ENCODE results near the gene KNSTRN. TPM values are rescaled to one million over a fixed set of nuclear protein-coding genes. Genes with fewer than 3 reads are reported as not detected.

The KNSTRN gene
- total and polyA plus RNA-seq, 2 of the 13 experiments (the other 11 are each of a cell fraction or from before 2014, with no cell fraction given): 20.3 to 62.3 TPM

GRCh38 chr15:40381818-40382529 lies 547 bp upstream of the KNSTRN start:
- H3K4me3 ChIP-seq (replicated peaks in 1 of 3; ENCODE audit: insufficient read depth in 1 of 3, low read depth in 2 of 3, low read length in 3 of 3): peak overlapping the region; percentile 73 to 92 (median 79); a peak in 5 of 6 replicates

GRCh38 chr15:40386480-40386879 lies 4.0 kb downstream of the KNSTRN start:
- ATAC-seq: no peak
- CTCF ChIA-PET (ENCODE audit: low intra/inter-chr PET ratio, low total read pairs): no interaction called here
- TF ChIP-seq XBP1 (CRISPR knock-in tag; IDR thresholded peaks at IDR 0.05) (no peak), ELK4 (CRISPR knock-in tag; IDR thresholded peaks at IDR 0.05; ENCODE audit: borderline replicate concordance) (no peak), RBM39 (IDR thresholded peaks at IDR 0.05; ENCODE audit: low read depth, low read length, poor library complexity, severe bottlenecking) (no peak), NFE2L1 (CRISPR knock-in tag; IDR thresholded peaks at IDR 0.05; ENCODE audit: borderline replicate concordance) (no peak), CC2D1A (CRISPR knock-in tag; IDR thresholded peaks at IDR 0.05) (no peak), ARNT2 (CRISPR knock-in tag; IDR thresholded peaks at IDR 0.05; ENCODE audit: low read depth) (no peak), ATRX (CRISPR knock-in tag; IDR thresholded peaks at IDR 0.05; ENCODE audit: borderline replicate concordance) (no peak), MLX (CRISPR knock-in tag; IDR thresholded peaks at IDR 0.05) (no peak)

More at GRCh38 chr15:40381818-40382529, 547 bp upstream of the KNSTRN start:
- FAIRE-seq (no peak), ATAC-seq (peak; percentile 6; the same call in 1 of the 3 replicates), DNase-seq (ENCODE audit: low spot score) (no peak)
- ChIA-PET POLR2A (interaction anchor here (1.1 to 2.5 kb wide), 3 partner anchors 13 to 32 kb away, joined by 3 to 19 read pairs (median 3); partner anchors contain the start of gene IVD), CTCF (ENCODE audit: low intra/inter-chr PET ratio, low total read pairs) (no interaction called here)
- in situ Hi-C loops (cut with HindIII; ENCODE audit: extremely low pct_ligation_motif_present, low pct_unique_long_range_greater_than_20kb) (no loop called here), intact Hi-C loops (cut with micrococcal nuclease; ENCODE audit: unreplicated experiment) (loop anchor here (2.0 kb wide), 1 partner anchor 23 kb away; the partner anchor contains the start of gene IVD)
- peak overlapping the region; percentile 72 for H2AFZ ChIP-seq (ENCODE audit: low read length)
- no peak for TF ChIP-seq CENPBD1 (CRISPR knock-in tag; IDR thresholded peaks at IDR 0.05; ENCODE audit: borderline replicate concordance, low read depth)
- no peak for TF ChIP-seq ZNF776 (CRISPR knock-in tag; IDR thresholded peaks at IDR 0.05)
- peak; percentile 13; the same call in 1 of the 2 replicates for TF ChIP-seq ZNF691 (CRISPR knock-in tag; IDR thresholded peaks at IDR 0.05; ENCODE audit: borderline replicate concordance, low read depth)
- peak; percentile 42; the same call in 1 of the 2 replicates for TF ChIP-seq SP5 (CRISPR knock-in tag; IDR thresholded peaks at IDR 0.05; ENCODE audit: borderline replicate concordance, low read depth)
- H4K20me1 ChIP-seq (ENCODE audit: insufficient read depth, low read length): no peaks in the 10 kb centered on the region
- H3K4me2 ChIP-seq (ENCODE audit: low read depth, low read length): peak overlapping the region; percentile 91
- WGBS (ENCODE audit: low lambda C conversion rate): 8% methylated on average over 11 of the region's 11 CpGs
- H3K27me3 ChIP-seq (ENCODE audit: control insufficient read depth in 1 of 2, insufficient read depth in 2 of 2, low read length in 2 of 2): no peaks in the 10 kb centered on the region; a peak in 1 of 5 replicates
- peak overlapping the region; percentile 31; the same call in 1 of the 2 replicates for H3K9ac ChIP-seq (ENCODE audit: insufficient read depth, low read depth, low read length)
- BruUV-seq (replicated peaks): no TSS peak
- H3K27ac ChIP-seq (ENCODE audit: extremely low read length, insufficient read depth, low read length): no peak overlapping the region
- peaks cover 26% of the 10 kb centered on the region for H3K79me2 ChIP-seq (ENCODE audit: insufficient read depth, low read length)
- H3K36me3 ChIP-seq (replicated peaks in 1 of 2; ENCODE audit: control insufficient read depth in 1 of 2, insufficient read depth in 2 of 2, low read length in 2 of 2): peaks cover 7 to 12% of the 10 kb centered on the region in 2 experiments
- peaks cover 40% of the 10 kb centered on the region for H3K4me1 ChIP-seq (ENCODE audit: insufficient read depth, low read length)
- H3K9me3 ChIP-seq (ENCODE audit: low read length): no peaks in the 10 kb centered on the region

More at GRCh38 chr15:40386480-40386879, 4.0 kb downstream of the KNSTRN start:
- WGBS (ENCODE audit: low lambda C conversion rate): 92% methylated on average over 3 of the region's 3 CpGs
- Histone ChIP-seq H3K27me3 (ENCODE audit: control insufficient read depth in 1 of 2, insufficient read depth in 2 of 2, low read length in 2 of 2) (no peaks in the 10 kb centered on the region; a peak in 1 of 5 replicates), H3K4me3 (replicated peaks in 1 of 3; ENCODE audit: insufficient read depth in 1 of 3, low read depth in 2 of 3, low read length in 3 of 3) (no peak overlapping the region), H4K20me1 (ENCODE audit: insufficient read depth, low read length) (no peaks in the 10 kb centered on the region), H3K9me3 (ENCODE audit: low read length) (no peaks in the 10 kb centered on the region), H3K4me2 (ENCODE audit: low read depth, low read length) (no peak overlapping the region), H2AFZ (ENCODE audit: low read length) (no peak overlapping the region), H3K4me1 (ENCODE audit: insufficient read depth, low read length) (peaks cover 30% of the 10 kb centered on the region), H3K79me2 (ENCODE audit: insufficient read depth, low read length) (peaks cover 26% of the 10 kb centered on the region), H3K36me3 (replicated peaks in 1 of 2; ENCODE audit: control insufficient read depth in 1 of 2, insufficient read depth in 2 of 2, low read length in 2 of 2) (peaks cover 12 to 38% of the 10 kb centered on the region in 2 experiments), H3K9ac (ENCODE audit: insufficient read depth, low read depth, low read length) (no peak overlapping the region), H3K27ac (ENCODE audit: extremely low read length, insufficient read depth, low read length) (no peak overlapping the region)
- DNase-seq (ENCODE audit: low spot score): no peak
- BruUV-seq (replicated peaks): no TSS peak
- intact Hi-C loops (cut with micrococcal nuclease; ENCODE audit: unreplicated experiment) (no loop called here), in situ Hi-C loops (cut with HindIII; ENCODE audit: extremely low pct_ligation_motif_present, low pct_unique_long_range_greater_than_20kb) (no loop called here)
- FAIRE-seq: no peak
- POLR2A ChIA-PET: interaction anchor here (1.6 kb wide), 1 partner anchor 19 kb away, joined by 7 read pairs; the partner anchor contains the start of gene IVD
